K562 (cell line): ENCODE results near the gene CEP350. TPM values are rescaled to one million over a fixed set of nuclear protein-coding genes. Genes with fewer than 3 reads are reported as not detected.
A peak's percentile ranks its signal among the peaks of the same experiment; 100 is the strongest.

Experiments
- ARNT ChIP-seq, 2 experiments: fragments of 450-650 bp; IDR thresholded peaks; 2 replicates each; pipeline ENCODE4 v1.6.1; 2016; ENCODE audit warnings: mild to moderate bottlenecking in 1 of 2
- BACH1 ChIP-seq: fragments of 200-800 bp; sonication (Bioruptor generic); IDR thresholded peaks from 2 replicates; pipeline ENCODE4 v1.6.1; 2016; ENCODE audit warnings: missing genetic modification characterization, missing compliant biosample characterization
- BRD4 ChIP-seq: fragments of 200-600 bp; sonication (generic); IDR thresholded peaks from 2 replicates; pipeline ENCODE4 v1.6.1; 2017; ENCODE audit warnings: inconsistent platforms
- CEBPG ChIP-seq, 3 experiments: fragments of 200-800 bp in 1 of 3; sonication (Bioruptor generic) in 1 of 3; sonication (generic) in 1 of 3; formaldehyde crosslinking in 1 of 3; IDR thresholded peaks in 2 of 3; conservative IDR thresholded peaks in 1 of 3; 2 replicates each; pipeline versions ENCODE4 v1.6.1 to v1.8.0; 2016 to 2022; ENCODE audit warnings: missing compliant biosample characterization in 2 of 3, missing genetic modification characterization in 2 of 3, mild to moderate bottlenecking in 1 of 3, missing genetic modification reagents in 1 of 3
- ELF1 ChIP-seq: fragments of 200-800 bp; sonication (Bioruptor generic); IDR thresholded peaks from 2 replicates; pipeline ENCODE4 v1.6.1; 2016; ENCODE audit warnings: missing genetic modification characterization, missing compliant biosample characterization
- FOSL1 ChIP-seq: fragments of 200-800 bp; sonication (Bioruptor generic); conservative IDR thresholded peaks from 2 replicates; pipeline ENCODE4 v1.6.1; 2016; ENCODE audit warnings: missing genetic modification characterization, missing compliant biosample characterization
- FOXK2 ChIP-seq, 2 experiments: fragments of 450-650 bp; IDR thresholded peaks in 1 of 2; conservative IDR thresholded peaks in 1 of 2; 2 replicates each; pipeline ENCODE4 v1.6.1; 2016; ENCODE audit warnings: low read depth in 2 of 2, mild to moderate bottlenecking in 1 of 2
- HMGXB4 ChIP-seq: sonication (generic); formaldehyde crosslinking; IDR thresholded peaks from 2 replicates; pipeline ENCODE4 v1.8.1; 2023; ENCODE audit warnings: mild to moderate bottlenecking, missing genetic modification reagents
- KAT2B ChIP-seq: IDR thresholded peaks from one replicate; pipeline ENCODE4 v1.6.1; 2012; ENCODE audit warnings: low read depth, mild to moderate bottlenecking, control low read depth, inconsistent platforms, low read length, moderate library complexity
- MECOM ChIP-seq: fragments of 250-450 bp; sonication (Bioruptor Pico); IDR thresholded peaks from 2 replicates; pipeline ENCODE4 v1.8.0; 2022; ENCODE audit warnings: inconsistent platforms
- NCOA1 ChIP-seq: fragments of 450-650 bp; IDR thresholded peaks from 2 replicates; pipeline ENCODE4 v1.6.1; 2016; ENCODE audit warnings: low read depth
- PHF8 ChIP-seq: fragments of 200-600 bp; sonication (generic); IDR thresholded peaks from 2 replicates; pipeline ENCODE4 v1.6.1; 2012; ENCODE audit warnings: mixed run types, mild to moderate bottlenecking, inconsistent platforms, low read length, moderate library complexity, borderline replicate concordance
- SAFB ChIP-seq: fragments of 200-400 bp; formaldehyde crosslinking; IDR thresholded peaks from 2 replicates; pipeline ENCODE4 v1.6.1; 2017; ENCODE audit warnings: low read depth, low read length, borderline replicate concordance
- TARDBP ChIP-seq: fragments of 450-650 bp; IDR thresholded peaks from 2 replicates; pipeline ENCODE4 v1.6.1; 2016
- TSC22D4 ChIP-seq: fragments of 450-650 bp; IDR thresholded peaks from 2 replicates; pipeline ENCODE4 v1.6.1; 2016; ENCODE audit warnings: missing genetic modification characterization, missing biosample characterization, control low read depth
- ZBTB34 ChIP-seq: fragments of 250-450 bp; sonication (Bioruptor Pico); IDR thresholded peaks from 2 replicates; pipeline ENCODE4 v1.8.0; 2021; ENCODE audit warnings: mild to moderate bottlenecking, moderate library complexity
- ZNF280A ChIP-seq: fragments of 450-650 bp; IDR thresholded peaks from 2 replicates; pipeline ENCODE4 v1.6.1; 2018; ENCODE audit warnings: mild to moderate bottlenecking, low read depth; ENCODE audit not compliant: partially characterized antibody
- ZNF280B ChIP-seq: fragments of 250-450 bp; sonication (Bioruptor Pico); IDR thresholded peaks from 2 replicates; pipeline ENCODE4 v1.5.1; 2021; ENCODE audit warnings: mild to moderate bottlenecking
- ZNF384 ChIP-seq: IDR thresholded peaks from 2 replicates; pipeline ENCODE4 v1.6.1; 2012; ENCODE audit warnings: low read depth, low read length, improper control_type of control experiment
- ZNF408 ChIP-seq: fragments of 250-450 bp; sonication (Bioruptor Pico); IDR thresholded peaks from 2 replicates; pipeline ENCODE4 v1.4.0; 2020; ENCODE audit warnings: low read depth, mild to moderate bottlenecking, moderate library complexity
- polyA plus RNA-seq, 8 experiments: library from polyadenylated mRNA; depleted of rRNA in 4 of 8; stranded (reverse) in 5 of 8; unstranded in 3 of 8; fragments of >200 nt; fragmentation: Nextera tagmentation in 2 of 8; fragmentation: Illumina TruSeq in 1 of 8; extraction: Ambion mirVana in 2 of 8; extraction: Trizol in 1 of 8; gene quantifications; 2 replicates each; pipeline versions ENCODE4 v1.2.1 to v1.2.3, GENCODE V29; 2011 to 2014; ENCODE audit warnings: inconsistent platforms in 1 of 8, missing spikeins in 1 of 8
- total RNA-seq, 7 experiments: library from RNA; depleted of rRNA in 6 of 7; stranded (reverse); fragments of >200 nt in 6 of 7; fragmentation: Illumina TruSeq in 2 of 7; extraction: Trizol in 2 of 7; gene quantifications; 2 replicates each; pipeline versions ENCODE4 v1.2.1 to v1.2.3, GENCODE V29; 2011 to 2021; ENCODE audit warnings: low replicate concordance in 1 of 7

CEP350 gene
- total and polyA plus RNA-seq, 9 of the 15 experiments (the other 6 are each of a cell fraction or from before 2014, with no cell fraction given): 8.3 to 64.3 (median 28.0) TPM

GRCh38 chr1:179953974-179954492, 577 bp upstream of the CEP350 start (continued):
- TF ChIP-seq HMGXB4 (CRISPR knock-in tag): no peak
- TF ChIP-seq TARDBP: no peak
- no peak for TF ChIP-seq ZBTB34 (CRISPR knock-in tag)
- peak; percentile 52; the same call in 1 of the 2 replicates for TF ChIP-seq PHF8
- peak in 1 of 2 experiments; percentile 60; a peak in 1 of 4 replicates for TF ChIP-seq ARNT (IDR thresholded peaks at IDR 0.05)
- TF ChIP-seq ZNF408 (CRISPR knock-in tag): no peak
- no peak for TF ChIP-seq ZNF384
- TF ChIP-seq FOSL1 (tag): 0 out of 2 replicates have a peak, but pooled peaks have one; percentile 6
- no peak for TF ChIP-seq TSC22D4 (tag)
- TF ChIP-seq MECOM (CRISPR knock-in tag): peak; percentile 74
- no peak for TF ChIP-seq SAFB
- no peak for TF ChIP-seq ZNF280A
- TF ChIP-seq ZNF280B (CRISPR knock-in tag): no peak
- TF ChIP-seq CEBPG (CRISPR knock-in tag; IDR thresholded peaks at IDR 0.05): peak; percentile 30; the same call in 1 of the 2 replicates
- peak; percentile 24 to 68; a peak in 2 of 4 replicates for TF ChIP-seq CEBPG (tag; conservative IDR thresholded peaks at IDR 0.05 in 1 of 2, IDR thresholded peaks at IDR 0.05 in 1 of 2)
- peak; percentile 42; the same call in 1 of the 2 replicates for TF ChIP-seq ELF1 (tag)
- TF ChIP-seq FOXK2 (conservative IDR thresholded peaks at IDR 0.05 in 1 of 2, IDR thresholded peaks at IDR 0.05 in 1 of 2; ENCODE audit: low read depth in 2 of 2): no peak
- peak; percentile 28; the same call in 1 of the 2 replicates for TF ChIP-seq NCOA1
- no peak; the same call in 1 of the 2 replicates for TF ChIP-seq BACH1 (tag)
- no peak for TF ChIP-seq KAT2B
- TF ChIP-seq BRD4: no peak
